ENCODE data around the gene SLC48A1.

DNA sequence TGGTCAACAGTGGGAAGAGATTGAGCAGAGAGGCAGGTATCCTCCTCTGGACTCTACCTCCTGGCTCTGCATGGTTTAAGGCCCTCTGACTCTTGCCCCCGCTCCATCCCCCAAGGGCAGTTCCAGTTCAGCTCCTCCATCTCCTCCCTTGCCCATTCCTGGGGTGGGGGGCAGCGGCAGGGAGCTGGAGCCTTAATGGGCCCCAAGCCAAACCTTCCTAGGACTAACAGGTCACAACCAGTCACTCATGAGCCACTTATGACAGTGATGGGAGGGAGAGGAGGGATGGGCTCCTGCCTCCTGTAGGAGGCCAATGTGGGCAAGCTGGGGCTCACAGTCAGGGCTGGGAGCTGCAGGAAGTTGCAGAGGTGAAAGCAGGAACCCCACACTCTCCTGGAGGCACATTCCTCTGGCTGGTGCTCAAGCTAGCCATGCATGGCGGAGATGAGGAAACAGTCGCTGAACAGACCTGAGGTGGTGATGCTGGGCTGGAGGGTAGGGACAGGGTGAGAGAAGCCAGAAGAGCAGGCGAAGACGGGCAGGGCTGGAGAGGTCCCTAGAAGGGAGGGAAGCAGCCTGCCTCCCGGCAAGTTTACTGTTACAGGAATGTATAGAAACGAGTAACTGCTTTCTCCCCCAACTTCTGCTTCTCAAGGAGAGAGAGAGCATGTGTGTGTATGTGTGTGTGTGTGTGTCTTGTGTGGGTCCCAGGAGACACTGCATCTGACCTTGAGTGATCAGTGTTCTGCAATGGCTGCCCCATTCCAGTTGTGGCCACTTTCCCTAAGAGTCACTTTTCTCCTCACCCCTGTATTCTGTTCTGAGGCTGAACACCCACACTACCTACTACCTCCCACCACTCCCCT is 9.3 kb upstream of the SLC48A1 start:
- TF ChIP-seq CTCF (IDR thresholded peaks at IDR 0.05; ENCODE audit: low read depth, low read length) = no peak
- no peak for TF ChIP-seq EZH2phosphoT487 (IDR thresholded peaks at IDR 0.05; ENCODE audit: low read depth)
